ENCODE measurements around the gene PTPRC. TPM values are rescaled to one million over a fixed set of nuclear protein-coding genes. Genes with fewer than 3 reads are reported as not detected.

Gene PTPRC
- total RNA-seq, 1 donor from 2014 or later: 4.5 TPM

GRCh38 chr1:198674009-198674408 is 35.2 kb downstream of the PTPRC start:
- no peak for DNase-seq

GRCh38 chr1:198676253-198676652 is 37.4 kb downstream of the PTPRC start:
- no peak for DNase-seq

GRCh38 chr1:198677027-198677426 is 38.2 kb downstream of the PTPRC start:
- no peak for DNase-seq

GRCh38 chr1:198677871-198678270 is 39.0 kb downstream of the PTPRC start:
- no peak for DNase-seq

- no peak for DNase-seq
Measured at GRCh38 chr1:198678301-198678836, 39.5 kb downstream of the PTPRC start.

- no peak for DNase-seq
Measured at GRCh38 chr1:198678901-198679329, 40.1 kb downstream of the PTPRC start.

- no peak for DNase-seq
Measured at GRCh38 chr1:198679535-198680173, 40.8 kb downstream of the PTPRC start.

- no peak for DNase-seq
Measured at GRCh38 chr1:198680174-198680875, 41.5 kb downstream of the PTPRC start.

GRCh38 chr1:198681252-198681651 is 42.4 kb downstream of the PTPRC start:
- DNase-seq: no peak

GRCh38 chr1:198681831-198682759 is 43.3 kb downstream of the PTPRC start:
- DNase-seq: no peak

- DNase-seq: no peak
Measured at GRCh38 chr1:198682850-198683249, 44.0 kb downstream of the PTPRC start.

GRCh38 chr1:198683449-198683848 is 44.6 kb downstream of the PTPRC start:
- DNase-seq: no peak

GRCh38 chr1:198686069-198686728 is 47.4 kb downstream of the PTPRC start:
- no peak for DNase-seq

GRCh38 chr1:198687429-198687828 is 48.6 kb downstream of the PTPRC start:
- DNase-seq: no peak

GRCh38 chr1:198691063-198691462 is 52.2 kb downstream of the PTPRC start:
- DNase-seq: no peak

GRCh38 chr1:198693321-198693720 is 54.5 kb downstream of the PTPRC start:
- DNase-seq: no peak

GRCh38 chr1:198694542-198694941 is 55.7 kb downstream of the PTPRC start:
- no peak for DNase-seq

- DNase-seq: no peak
Measured at GRCh38 chr1:198696211-198696610, 57.4 kb downstream of the PTPRC start.

GRCh38 chr1:198699167-198700015 is 60.6 kb downstream of the PTPRC start:
- DNase-seq: peak; percentile 7

GRCh38 chr1:198700016-198700392 is 61.2 kb downstream of the PTPRC start:
- no peak for DNase-seq

- DNase-seq: no peak
Measured at GRCh38 chr1:198700396-198700795, 61.6 kb downstream of the PTPRC start.

Measured in occipital lobe (tissue), 2 donors.